GM18502 (cell line): ENCODE data around the gene RASAL1.
A peak's percentile ranks its signal among the peaks of the same experiment; 100 is the strongest.

Experiments used
- ATAC-seq: cut with Tn5 transposase; IDR thresholded peaks from one replicate; pipeline ENCODE4 v1.9.1; 2021; ENCODE audit warnings: mild to moderate bottlenecking; ENCODE audit not compliant: unreplicated experiment, poor library complexity

RASAL1 gene

GRCh38 chr12:113081873-113082272, 53.7 kb downstream of the RASAL1 start:
- ATAC-seq, result no peak

DNA sequence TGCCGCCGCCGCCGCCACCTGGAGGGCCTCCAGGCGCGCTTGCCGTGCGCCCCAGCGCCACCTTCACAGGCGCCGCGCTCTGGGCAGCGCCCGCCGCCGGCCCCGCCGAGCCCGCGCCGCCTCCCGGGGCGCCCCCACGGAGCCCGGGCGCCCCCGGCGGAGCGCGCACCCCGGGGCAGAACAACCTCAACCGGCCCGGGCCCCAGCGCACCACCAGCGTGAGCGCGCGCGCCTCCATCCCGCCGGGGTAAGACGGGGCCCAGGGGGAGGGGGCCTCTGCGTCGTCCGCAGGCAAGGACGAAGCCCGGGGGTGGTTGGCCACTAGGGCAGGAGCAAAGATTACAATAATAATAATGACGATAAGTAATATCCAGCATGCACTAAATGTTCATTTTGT, 57.7 kb downstream of the RASAL1 start:
- no peak for ATAC-seq

DNA sequence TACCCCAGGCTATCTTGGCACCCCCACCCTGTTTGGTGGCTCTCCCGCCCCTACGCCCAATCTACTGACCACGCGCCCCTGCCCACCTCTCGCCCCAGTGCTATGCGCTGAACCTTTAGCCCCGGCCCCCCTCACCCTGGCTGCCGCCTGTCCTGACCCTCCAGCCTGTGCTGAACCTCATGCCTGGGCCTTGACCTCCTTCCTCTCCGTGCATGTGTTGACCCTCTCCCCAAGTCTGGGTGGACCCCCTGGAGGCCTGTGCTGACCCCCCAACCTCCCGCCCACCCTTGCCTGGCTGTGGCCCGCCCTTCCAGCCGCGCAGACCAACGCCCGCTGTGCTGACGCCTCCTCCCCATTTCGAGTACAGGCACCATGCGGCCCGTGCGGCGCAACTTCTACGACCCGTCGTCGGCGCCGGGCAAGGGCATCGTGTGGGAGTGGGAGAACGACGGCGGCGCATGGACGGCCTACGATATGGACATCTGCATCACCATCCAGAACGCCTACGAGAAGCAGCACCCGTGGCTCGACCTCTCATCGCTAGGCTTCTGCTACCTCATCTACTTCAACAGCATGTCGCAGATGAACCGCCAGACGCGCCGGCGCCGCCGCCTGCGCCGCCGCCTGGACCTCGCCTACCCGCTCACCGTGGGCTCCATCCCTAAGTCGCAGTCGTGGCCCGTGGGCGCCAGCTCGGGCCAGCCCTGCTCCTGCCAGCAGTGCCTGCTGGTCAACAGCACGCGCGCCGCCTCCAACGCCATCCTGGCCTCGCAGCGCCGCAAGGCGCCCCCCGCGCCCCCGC, 58.3 kb downstream of the RASAL1 start:
- ATAC-seq, result no peak

DNA sequence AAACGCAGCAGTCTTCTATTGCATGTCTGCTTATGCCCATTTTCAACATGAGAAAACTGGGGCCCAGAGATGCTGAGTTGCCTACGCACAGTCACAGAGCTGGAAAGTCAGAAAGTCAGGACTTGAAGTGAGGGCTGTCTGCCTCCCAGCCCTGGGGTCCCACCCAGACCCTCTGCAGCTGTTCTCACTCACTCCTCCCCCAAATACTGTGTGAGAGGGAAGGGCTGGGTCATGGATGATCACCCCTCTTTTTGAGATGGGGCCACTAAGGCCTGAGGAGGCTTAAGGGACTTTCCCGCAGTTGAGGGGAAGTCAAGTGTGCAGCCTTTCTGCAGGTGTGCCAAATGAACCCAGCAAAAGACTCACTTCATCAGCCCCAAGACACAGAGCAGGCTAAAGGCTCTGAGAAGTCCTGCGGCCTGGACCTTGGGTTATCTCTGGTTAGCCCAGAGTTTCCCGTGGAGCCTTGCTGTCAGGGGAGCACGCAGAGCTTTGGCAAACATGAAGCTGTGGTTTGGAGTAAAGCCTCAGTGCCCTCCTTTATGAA, 60.4 kb downstream of the RASAL1 start:
- peak; percentile 93 for ATAC-seq

DNA sequence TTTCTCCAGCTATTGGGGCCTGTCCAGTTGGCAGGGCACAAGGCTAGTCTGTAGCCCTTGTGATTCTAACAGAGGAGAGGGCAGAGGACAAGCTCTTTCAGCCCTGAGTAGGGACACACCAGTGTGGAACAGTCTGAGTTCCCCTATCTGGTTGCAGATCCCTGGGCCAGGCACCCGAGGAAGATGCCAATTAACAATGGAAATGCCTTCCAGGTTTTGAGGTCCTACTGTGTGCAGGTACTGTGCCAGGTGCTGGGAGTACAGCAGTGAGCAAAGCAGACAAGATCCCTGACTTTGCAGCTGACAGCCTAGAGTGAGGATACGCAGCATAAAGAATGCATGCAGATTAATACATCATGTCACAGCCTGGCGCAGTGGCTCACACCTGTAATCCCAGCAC, 62.0 kb downstream of the RASAL1 start:
- ATAC-seq, result no peak

- no peak for ATAC-seq
Measured at GRCh38 chr12:113072136-113072535, 63.4 kb downstream of the RASAL1 start.

GRCh38 chr12:113071135-113072112, 64.1 kb downstream of the RASAL1 start:
- no peak for ATAC-seq

DNA sequence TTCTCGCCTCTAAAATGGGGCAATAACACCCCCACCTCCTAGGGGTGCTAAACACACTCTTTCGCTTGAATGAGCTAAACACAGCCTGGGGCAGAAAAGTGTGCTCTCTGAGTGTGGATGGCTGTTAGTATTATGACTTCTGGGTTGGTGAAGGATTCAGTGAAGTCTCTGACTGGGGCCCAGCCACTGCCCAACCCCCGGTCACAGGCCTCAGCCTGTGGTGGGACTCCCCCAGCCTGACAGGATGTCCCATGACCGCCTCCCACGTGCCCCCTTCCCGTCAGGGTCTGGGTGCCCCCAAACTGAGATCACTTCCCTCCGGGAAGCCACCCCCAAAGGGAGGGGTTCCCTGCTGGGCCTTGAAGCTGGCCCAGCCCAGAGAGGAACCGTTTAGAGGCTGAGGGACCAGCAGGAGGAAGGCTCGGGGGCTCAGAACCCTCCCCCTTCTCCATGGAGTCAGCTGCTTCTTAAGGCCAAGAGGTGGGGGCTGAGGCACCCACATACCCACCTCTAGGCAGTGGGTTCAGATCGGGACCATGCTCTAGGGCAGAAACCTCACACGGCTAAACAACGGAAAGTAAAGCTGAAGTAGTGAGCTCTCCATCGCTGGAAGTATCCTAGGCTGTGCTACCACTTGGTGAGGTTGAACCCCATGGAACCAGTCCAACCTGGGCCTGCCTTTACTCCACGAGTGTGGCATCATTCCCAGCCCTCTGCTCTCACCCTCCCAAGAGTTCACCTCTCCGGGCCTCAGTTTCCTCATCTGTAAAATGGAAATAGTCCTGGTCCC, 65.2 kb downstream of the RASAL1 start:
- ATAC-seq, result peak; percentile 60

DNA sequence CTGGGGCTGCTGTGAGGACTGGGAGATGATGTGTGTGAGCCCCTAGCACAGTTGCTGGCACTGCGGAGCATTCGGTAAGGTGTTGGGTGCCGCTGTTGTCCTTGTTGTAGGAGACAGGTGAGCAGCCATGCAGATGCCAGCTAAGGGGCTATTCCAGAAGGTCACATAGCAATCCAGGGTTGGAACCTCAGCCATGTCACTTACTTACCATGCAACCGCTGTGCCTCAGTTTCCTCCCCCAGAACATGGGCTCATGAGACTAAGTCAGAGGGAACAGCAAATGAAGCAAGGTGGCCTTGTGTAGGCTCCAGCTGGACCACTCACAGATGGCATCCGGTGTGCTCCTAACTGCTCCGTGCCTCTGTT, 65.8 kb downstream of the RASAL1 start:
- ATAC-seq, result peak; percentile 22

GRCh38 chr12:113069149-113069548, 66.4 kb downstream of the RASAL1 start:
- no peak for ATAC-seq

- ATAC-seq, result no peak
Measured at GRCh38 chr12:113067987-113068935, 67.3 kb downstream of the RASAL1 start.

DNA sequence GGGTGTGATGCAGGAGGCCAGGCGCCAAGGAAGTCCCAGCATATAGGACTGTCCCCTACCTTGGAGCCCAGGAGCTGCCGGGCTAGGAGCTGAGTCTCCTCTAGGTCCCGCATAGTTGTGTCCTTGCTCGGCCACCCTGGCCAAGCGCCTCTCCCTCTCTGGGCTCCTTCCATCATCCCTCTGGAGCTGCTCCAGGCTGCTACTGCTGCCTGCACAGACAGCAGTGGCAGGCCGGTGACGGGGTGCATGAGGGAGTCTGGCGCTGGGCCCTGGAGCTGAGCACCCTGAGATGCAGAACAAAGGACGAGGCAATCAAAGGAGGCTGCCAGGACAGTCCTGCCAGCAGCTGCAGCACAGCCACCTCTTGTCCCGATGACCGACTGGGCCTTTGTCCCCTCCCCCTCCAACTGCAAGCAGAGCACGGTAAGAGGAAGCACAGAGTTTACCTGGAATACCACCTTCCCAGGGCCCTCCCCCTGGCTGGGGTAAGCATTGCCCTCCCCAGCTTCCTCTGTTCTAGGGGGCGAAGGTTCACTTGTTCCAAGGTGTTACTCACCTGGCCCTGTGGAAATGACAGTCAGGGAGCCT, 68.7 kb downstream of the RASAL1 start:
- ATAC-seq, result no peak

GRCh38 chr12:113065126-113066007, 70.2 kb downstream of the RASAL1 start:
- no peak for ATAC-seq

GRCh38 chr12:113064395-113065125, 71.0 kb downstream of the RASAL1 start:
- no peak for ATAC-seq

- no peak for ATAC-seq
Measured at GRCh38 chr12:113063396-113064350, 71.9 kb downstream of the RASAL1 start.
